CD4-positive, alpha-beta T cell (primary cell): ENCODE measurements around the gene PIGU. TPM values are rescaled to one million over a fixed set of nuclear protein-coding genes. Genes with fewer than 3 reads are reported as not detected.

ENCODE experiments used
- ATAC-seq: fragments of 200-7000 bp; cut with Tn5 transposase; one replicate; pipeline ENCODE4 v1.10.0; 2022; ENCODE audit warnings: mild to moderate bottlenecking; ENCODE audit not compliant: poor library complexity
- CTCF ChIA-PET: fragments of 350-600 bp; sonication (Branson Sonifier 250); formaldehyde crosslinking; loops from one replicate; lab custom pipeline; 2021; ENCODE audit warnings: antibody characterized with exemption, inconsistent platforms; lab: Charles Lee
- POLR2A ChIA-PET: fragments of 350-600 bp; sonication (Branson Sonifier 250); formaldehyde crosslinking; loops from one replicate; lab custom pipeline; 2021; ENCODE audit warnings: antibody characterized with exemption, inconsistent platforms; lab: Charles Lee
- DNase-seq, 14 experiments: peaks; one replicate each; pipeline ENCODE4 v3.0.0-alpha.2; 2013 to 2020; ENCODE audit warnings: mixed read lengths in 2 of 14
- H3K27ac ChIP-seq, 2 donors: one replicate each; pipeline versions ENCODE4 v1.5.1 to v1.7.0; 2013; ENCODE audit warnings: low read length in 2 of 2, low read depth in 1 of 2, mild to moderate bottlenecking in 1 of 2
- H3K27me3 ChIP-seq, 2 experiments: 1 replicate in 1 of 2; 2 replicates in 1 of 2; pipeline versions ENCODE4 v1.6.1 to v1.7.0; 2013; ENCODE audit warnings: low read length in 2 of 2, control low read depth in 1 of 2, mild to moderate bottlenecking in 1 of 2, moderate library complexity in 1 of 2; ENCODE audit not compliant: insufficient read depth in 2 of 2, control insufficient read depth in 1 of 2
- H3K36me3 ChIP-seq: one replicate; pipeline ENCODE4 v1.6.1; 2013; ENCODE audit warnings: low read length, control low read depth; ENCODE audit not compliant: insufficient read depth
- H3K4me1 ChIP-seq: one replicate; pipeline ENCODE4 v1.6.1; 2013; ENCODE audit warnings: low read length, control low read depth; ENCODE audit not compliant: insufficient read depth
- H3K4me3 ChIP-seq: one replicate; pipeline ENCODE4 v1.5.1; 2013; ENCODE audit warnings: mild to moderate bottlenecking, low read length, moderate library complexity
- H3K9me3 ChIP-seq, 2 experiments: 1 replicate in 1 of 2; 2 replicates in 1 of 2; pipeline versions ENCODE4 v1.6.1 to v1.7.0; 2013; ENCODE audit warnings: low read length in 2 of 2, mild to moderate bottlenecking in 2 of 2, control low read depth in 1 of 2, moderate library complexity in 1 of 2; ENCODE audit not compliant: control insufficient read depth in 1 of 2, insufficient read depth in 1 of 2
- H3K27ac Mint-ChIP-seq: one replicate; pipeline ENCODE4 v1.8.0; 2020; ENCODE audit warnings: mixed read lengths
- H3K27me3 Mint-ChIP-seq: one replicate; pipeline ENCODE4 v1.8.0; 2021; ENCODE audit warnings: mixed read lengths
- H3K36me3 Mint-ChIP-seq: one replicate; pipeline ENCODE4 v1.8.0; 2021; ENCODE audit warnings: low read depth, mixed read lengths
- H3K4me1 Mint-ChIP-seq: one replicate; pipeline ENCODE4 v1.8.0; 2021; ENCODE audit warnings: low read depth, mixed read lengths
- H3K4me3 Mint-ChIP-seq: one replicate; pipeline ENCODE4 v1.8.0; 2020; ENCODE audit warnings: mild to moderate bottlenecking, mixed read lengths
- H3K9me3 Mint-ChIP-seq: one replicate; pipeline ENCODE4 v1.8.0; 2020; ENCODE audit warnings: mixed read lengths
- intact Hi-C, 2 experiments: fragments of 100-400 bp; cut with DNase I in 1 of 2; cut with micrococcal nuclease in 1 of 2; formaldehyde crosslinking; loops; one replicate each; pipeline versions ENCODE4 v1.15.1 to v1.9.0; 2023 to 2025; cut with DNase I, micrococcal nuclease
- total RNA-seq, 174 experiments: library from RNA in 2 of 174; stranded (reverse) in 2 of 174; gene quantifications; one replicate each; pipeline ENCODE4 v1.2.3 and lab custom pipeline; 2021 to 2026
- TF ChIP-seq, protein P1 (sequence below): fragments of 200-600 bp; IDR thresholded peaks from one replicate; pipeline ENCODE4 v1.8.0; 2022; ENCODE audit warnings: antibody characterized with exemption, mild to moderate bottlenecking

PIGU gene
- total RNA-seq, 2 experiments from 2014 or later, result 4.6 to 5.5 TPM

DNA sequence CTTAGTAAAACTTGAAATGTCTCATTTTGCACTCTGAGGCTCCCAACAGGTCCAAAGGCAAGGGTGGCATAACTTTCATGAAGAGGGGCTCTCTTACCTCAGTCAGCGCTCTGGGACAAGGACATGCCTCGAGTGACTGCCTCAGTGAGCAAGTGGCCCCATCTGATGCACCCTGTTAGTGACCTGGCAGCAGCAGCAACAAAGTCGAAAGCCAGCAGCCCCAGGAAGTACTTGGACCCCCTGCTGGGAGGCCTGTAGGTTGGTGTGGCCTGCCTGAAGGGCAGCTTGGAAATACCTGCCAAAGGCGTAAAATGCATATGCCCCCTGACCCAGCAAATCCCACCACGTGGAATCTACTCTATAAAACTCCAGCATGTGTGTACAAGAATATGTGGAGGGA, 105.1 kb downstream of the PIGU start:
- Mint-ChIP-seq H3K36me3 (peaks cover 60% of the 10 kb centered on the region), H3K27me3 (no peaks in the 10 kb centered on the region), H3K9me3 (no peaks in the 10 kb centered on the region), H3K4me1 (no peaks in the 10 kb centered on the region), H3K27ac (peak overlapping the region; percentile 45), H3K4me3 (no peak overlapping the region)
- peaks cover 2% of the 10 kb centered on the region for H3K4me1 ChIP-seq
- POLR2A ChIA-PET, result no interaction called here
- H3K4me3 ChIP-seq, result no peak overlapping the region
- no peak overlapping the region for H3K27ac ChIP-seq
- DNase-seq, result no peak
- CTCF ChIA-PET, result no interaction called here
- no peaks in the 10 kb centered on the region for H3K9me3 ChIP-seq
- intact Hi-C loops, result no loop called here
- no peaks in the 10 kb centered on the region for H3K27me3 ChIP-seq
- ATAC-seq, result no peak
- peaks cover 38% of the 10 kb centered on the region for H3K36me3 ChIP-seq
- TF ChIP-seq, protein P1, sequence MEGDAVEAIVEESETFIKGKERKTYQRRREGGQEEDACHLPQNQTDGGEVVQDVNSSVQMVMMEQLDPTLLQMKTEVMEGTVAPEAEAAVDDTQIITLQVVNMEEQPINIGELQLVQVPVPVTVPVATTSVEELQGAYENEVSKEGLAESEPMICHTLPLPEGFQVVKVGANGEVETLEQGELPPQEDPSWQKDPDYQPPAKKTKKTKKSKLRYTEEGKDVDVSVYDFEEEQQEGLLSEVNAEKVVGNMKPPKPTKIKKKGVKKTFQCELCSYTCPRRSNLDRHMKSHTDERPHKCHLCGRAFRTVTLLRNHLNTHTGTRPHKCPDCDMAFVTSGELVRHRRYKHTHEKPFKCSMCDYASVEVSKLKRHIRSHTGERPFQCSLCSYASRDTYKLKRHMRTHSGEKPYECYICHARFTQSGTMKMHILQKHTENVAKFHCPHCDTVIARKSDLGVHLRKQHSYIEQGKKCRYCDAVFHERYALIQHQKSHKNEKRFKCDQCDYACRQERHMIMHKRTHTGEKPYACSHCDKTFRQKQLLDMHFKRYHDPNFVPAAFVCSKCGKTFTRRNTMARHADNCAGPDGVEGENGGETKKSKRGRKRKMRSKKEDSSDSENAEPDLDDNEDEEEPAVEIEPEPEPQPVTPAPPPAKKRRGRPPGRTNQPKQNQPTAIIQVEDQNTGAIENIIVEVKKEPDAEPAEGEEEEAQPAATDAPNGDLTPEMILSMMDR, result no peak

DNA sequence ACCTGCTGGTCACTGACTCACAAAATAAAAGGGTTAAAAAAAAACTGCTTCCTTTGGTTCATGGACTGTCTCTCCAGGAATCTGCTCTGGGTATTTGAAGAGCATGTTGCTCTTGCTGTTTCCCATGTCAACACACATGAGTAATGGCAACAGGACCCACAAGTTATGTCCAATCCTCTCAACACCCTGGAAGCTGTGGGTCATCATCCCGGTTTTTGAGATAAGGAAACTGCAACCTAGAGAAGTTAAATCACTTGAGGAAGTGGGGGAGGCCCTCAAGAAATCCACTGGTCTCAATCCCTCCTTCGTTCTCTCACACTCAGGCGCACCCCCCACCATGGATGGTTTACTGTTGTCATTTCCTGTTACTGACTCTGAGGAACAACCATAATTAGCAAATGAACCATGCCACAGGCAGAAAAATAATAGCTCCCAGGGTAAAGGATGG, 106.0 kb downstream of the PIGU start:
- H3K36me3 ChIP-seq, result peaks cover 42% of the 10 kb centered on the region
- no peak overlapping the region for H3K27ac ChIP-seq
- Mint-ChIP-seq H3K27me3 (no peaks in the 10 kb centered on the region), H3K9me3 (no peaks in the 10 kb centered on the region), H3K36me3 (peaks cover 60% of the 10 kb centered on the region), H3K4me3 (no peak overlapping the region), H3K27ac (peak overlapping the region; percentile 45), H3K4me1 (no peaks in the 10 kb centered on the region)
- intact Hi-C loops, result no loop called here
- DNase-seq (peak in 2 of 14 experiments; percentile 22 to 33), ATAC-seq (no peak)
- no peak overlapping the region for H3K4me3 ChIP-seq
- H3K27me3 ChIP-seq, result no peaks in the 10 kb centered on the region
- TF ChIP-seq, protein P1, result no peak
- H3K9me3 ChIP-seq, result no peaks in the 10 kb centered on the region
- H3K4me1 ChIP-seq, result peaks cover 2% of the 10 kb centered on the region
- CTCF ChIA-PET, result interaction anchor here (1.2 kb wide), 1 partner anchor 9 kb away, joined by 3 read pairs; no protein-coding TSS in a partner anchor
- POLR2A ChIA-PET, result no interaction called here

DNA sequence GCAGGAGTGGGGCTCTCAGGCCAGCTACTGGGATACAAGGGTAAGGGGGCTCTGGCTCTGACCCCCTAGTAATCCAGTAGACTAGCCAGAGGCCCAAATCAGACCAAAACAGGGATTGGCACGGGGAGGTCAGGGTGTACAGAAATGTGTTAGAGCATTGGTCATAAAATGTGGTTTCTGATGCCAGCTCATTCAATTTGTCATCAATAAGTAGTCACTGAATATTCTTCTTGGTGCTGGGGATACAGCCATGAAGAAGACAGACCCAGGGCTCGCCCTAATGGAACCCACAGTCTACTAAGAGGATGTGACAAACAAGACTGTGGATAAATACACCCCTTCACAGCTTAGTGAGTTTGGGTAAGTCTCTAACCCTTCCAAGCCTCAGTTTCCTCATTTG, 107.3 kb downstream of the PIGU start:
- Mint-ChIP-seq H3K27ac (no peak overlapping the region), H3K9me3 (no peaks in the 10 kb centered on the region), H3K4me1 (no peaks in the 10 kb centered on the region), H3K36me3 (peaks cover 52% of the 10 kb centered on the region), H3K27me3 (no peaks in the 10 kb centered on the region), H3K4me3 (no peak overlapping the region)
- H3K4me3 ChIP-seq, result no peak overlapping the region
- no peaks in the 10 kb centered on the region for H3K9me3 ChIP-seq
- ATAC-seq (no peak), DNase-seq (no peak)
- H3K27ac ChIP-seq, result no peak overlapping the region
- POLR2A ChIA-PET, result no interaction called here
- TF ChIP-seq, protein P1, result no peak
- intact Hi-C loops, result no loop called here
- H3K4me1 ChIP-seq, result peaks cover 2% of the 10 kb centered on the region
- peaks cover 36% of the 10 kb centered on the region for H3K36me3 ChIP-seq
- CTCF ChIA-PET, result interaction anchor here (1.2 kb wide), 1 partner anchor 8 kb away, joined by 3 read pairs; no protein-coding TSS in a partner anchor
- no peaks in the 10 kb centered on the region for H3K27me3 ChIP-seq
